Measurements from ENCODE around the gene UTS2B.
"Not testable (repeated sequence)": the region's sequence is repeated elsewhere in the genome, so short reads cannot be mapped to it uniquely, and the experiment has no call there.

UTS2B gene

GRCh38 chr3:191269289-191270085 is 60.8 kb downstream of the UTS2B start:
- no peak for DNase-seq

- DNase-seq, result no peak
Measured at GRCh38 chr3:191268737-191269136, 61.6 kb downstream of the UTS2B start.

GRCh38 chr3:191263850-191264249 is 66.5 kb downstream of the UTS2B start:
- DNase-seq, result no peak

GRCh38 chr3:191263365-191263764 is 67.0 kb downstream of the UTS2B start:
- no peak for DNase-seq

GRCh38 chr3:191262650-191263049 is 67.7 kb downstream of the UTS2B start:
- DNase-seq, result no peak

GRCh38 chr3:191261304-191261638 is 69.1 kb downstream of the UTS2B start:
- DNase-seq, result no peak

GRCh38 chr3:191260431-191261303 is 69.7 kb downstream of the UTS2B start:
- no peak for DNase-seq

- DNase-seq, result no peak
Measured at GRCh38 chr3:191259486-191259885, 70.8 kb downstream of the UTS2B start.

GRCh38 chr3:191257286-191257685 is 73.0 kb downstream of the UTS2B start:
- no peak for DNase-seq

- no peak for DNase-seq
Measured at GRCh38 chr3:191256405-191256804, 73.9 kb downstream of the UTS2B start.

- DNase-seq, result no peak
Measured at GRCh38 chr3:191255156-191255555, 75.2 kb downstream of the UTS2B start.

GRCh38 chr3:191254098-191254873 is 76.0 kb downstream of the UTS2B start:
- no peak for DNase-seq

- DNase-seq, result no peak
Measured at GRCh38 chr3:191253089-191253799, 77.1 kb downstream of the UTS2B start.

GRCh38 chr3:191246630-191247029 is 83.7 kb downstream of the UTS2B start:
- no peak for DNase-seq

- not testable (repeated sequence) for DNase-seq
Measured at GRCh38 chr3:191246034-191246433, 84.3 kb downstream of the UTS2B start.

GRCh38 chr3:191244242-191244867 is 86.0 kb downstream of the UTS2B start:
- peak; percentile 1 for DNase-seq

- DNase-seq, result no peak
Measured at GRCh38 chr3:191240486-191240885, 89.8 kb downstream of the UTS2B start.

- no peak for DNase-seq
Measured at GRCh38 chr3:191239407-191240031, 90.8 kb downstream of the UTS2B start.

GRCh38 chr3:191238321-191238817 is 92.0 kb downstream of the UTS2B start:
- DNase-seq, result no peak

- no peak for DNase-seq
Measured at GRCh38 chr3:191237047-191237882, 93.1 kb downstream of the UTS2B start.

- no peak for DNase-seq
Measured at GRCh38 chr3:191236646-191237045, 93.7 kb downstream of the UTS2B start.

Data from SHP77 treated with DMSO at 0.1 percent for 48 hours (cell line).